Sigmoid colon (tissue), 4 donors: ENCODE results near the gene KMT2C.
"Not testable (repeated sequence)": the region's sequence is repeated elsewhere in the genome, so short reads cannot be mapped to it uniquely, and the experiment has no call there.

Source experiments
- CTCF ChIP-seq, 4 experiments: fragments of 450-650 bp in 3 of 4; fragments of 200-600 bp in 1 of 4; IDR thresholded peaks; one replicate each; pipeline ENCODE4 v1.5.1; 2016 to 2019; ENCODE audit warnings: antibody characterized with exemption in 4 of 4, mild to moderate bottlenecking in 3 of 4, moderate library complexity in 2 of 4
- EP300 ChIP-seq, 4 donors: sonication (generic); formaldehyde crosslinking; IDR thresholded peaks; one replicate each; pipeline ENCODE4 v1.6.1; 2017; ENCODE audit warnings: antibody characterized with exemption in 4 of 4
- POLR2A ChIP-seq, 2 donors: fragments of 450-650 bp; IDR thresholded peaks; one replicate each; pipeline ENCODE4 v1.6.1; 2016; ENCODE audit warnings: antibody characterized with exemption in 2 of 2, mild to moderate bottlenecking in 2 of 2, moderate library complexity in 2 of 2
- POLR2AphosphoS5 ChIP-seq, 4 donors: sonication (generic); formaldehyde crosslinking; IDR thresholded peaks; one replicate each; pipeline ENCODE4 v1.6.1; 2017; ENCODE audit warnings: antibody characterized with exemption in 4 of 4

DNA sequence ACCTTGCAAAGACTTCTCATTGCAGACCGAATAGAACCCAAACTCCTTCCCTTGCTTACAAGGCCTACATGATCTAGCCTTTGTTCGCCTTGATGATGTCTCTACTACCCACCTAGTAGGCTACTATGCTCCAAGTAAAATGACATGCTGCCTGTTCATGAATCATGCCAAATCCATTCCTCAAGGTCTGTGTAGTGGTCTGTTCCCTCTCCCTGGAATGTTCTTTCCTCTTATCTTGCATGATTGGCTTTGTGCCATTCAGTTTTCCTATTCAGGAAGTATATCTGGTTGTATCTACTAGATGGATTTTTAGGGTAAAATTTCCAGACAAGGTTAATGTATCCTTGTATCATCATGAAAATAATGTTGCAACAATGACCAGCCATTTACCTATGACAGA, 165.4 kb downstream of the KMT2C start:
- TF ChIP-seq CTCF, POLR2A, POLR2AphosphoS5, EP300 (IDR thresholded peaks at IDR 0.05): not testable (repeated sequence)
